Stimulated activated CD8-positive, alpha-beta memory T cell treated with anti-CD3 and anti-CD28 coated beads, Interleukin-2, amount 100 ng/mL, for 48 hours (primary cell): ENCODE data around the gene SUN2.

Source experiments
- DNase-seq, 2 donors: peaks; one replicate each; pipeline ENCODE4 v3.0.0-alpha.2; 2020; ENCODE audit warnings: low read depth in 2 of 2

SUN2 gene

GRCh38 chr22:38735126-38735464 lies 20.7 kb downstream of the SUN2 start:
- no peak for DNase-seq

- DNase-seq, result no peak
These were observed 21.2 kb downstream of the SUN2 start for GRCh38 chr22:38734421-38735100.

GRCh38 chr22:38733724-38734381 lies 21.9 kb downstream of the SUN2 start:
- DNase-seq, result no peak

GRCh38 chr22:38733329-38733723 lies 22.5 kb downstream of the SUN2 start:
- DNase-seq, result peak in 1 of 2 donors; percentile 39

- no peak for DNase-seq
These were observed 23.5 kb downstream of the SUN2 start for GRCh38 chr22:38732251-38732815.

GRCh38 chr22:38731703-38732161 lies 24.1 kb downstream of the SUN2 start:
- no peak for DNase-seq

- no peak for DNase-seq
These were observed 25.4 kb downstream of the SUN2 start for GRCh38 chr22:38730411-38730871.

- DNase-seq, result no peak
These were observed 25.9 kb downstream of the SUN2 start for GRCh38 chr22:38729946-38730345.

- DNase-seq, result no peak
These were observed 26.7 kb downstream of the SUN2 start for GRCh38 chr22:38728871-38729796.

- DNase-seq, result no peak
These were observed 28.0 kb downstream of the SUN2 start for GRCh38 chr22:38727530-38728451.

- DNase-seq, result no peak
These were observed 28.7 kb downstream of the SUN2 start for GRCh38 chr22:38727123-38727522.

GRCh38 chr22:38725900-38726655 lies 29.7 kb downstream of the SUN2 start:
- DNase-seq, result no peak

- no peak for DNase-seq
These were observed 30.7 kb downstream of the SUN2 start for GRCh38 chr22:38724926-38725571.

GRCh38 chr22:38724176-38724575 lies 31.6 kb downstream of the SUN2 start:
- no peak for DNase-seq

GRCh38 chr22:38721551-38721950 lies 34.2 kb downstream of the SUN2 start:
- no peak for DNase-seq

- DNase-seq, result no peak
These were observed 35.4 kb downstream of the SUN2 start for GRCh38 chr22:38720350-38720749.

GRCh38 chr22:38719196-38719595 lies 36.6 kb downstream of the SUN2 start:
- no peak for DNase-seq

GRCh38 chr22:38718414-38718813 lies 37.4 kb downstream of the SUN2 start:
- DNase-seq, result no peak

- DNase-seq, result no peak
These were observed 38.6 kb downstream of the SUN2 start for GRCh38 chr22:38717244-38717643.

GRCh38 chr22:38716826-38717225 lies 39.0 kb downstream of the SUN2 start:
- DNase-seq, result no peak
